ENCODE measurements around the gene KIAA1143.

GRCh38 chr3:44805960-44806359 is 44.5 kb upstream of the KIAA1143 start:
- TF ChIP-seq POLR2A (IDR thresholded peaks at IDR 0.05) (no peak), CTCF (IDR thresholded peaks at IDR 0.05) (no peak)

Data from breast epithelium (tissue), 3 donors.